IPS-18c (cell line): ENCODE data around the gene C2orf92.
"Not testable (repeated sequence)": the region's sequence is repeated elsewhere in the genome, so short reads cannot be mapped to it uniquely, and the experiment has no call there.

Experiments
- H3K4me3 ChIP-seq: 2 replicates; pipeline ENCODE4 v1.7.0; 2013; ENCODE audit warnings: low read depth, mild to moderate bottlenecking, low read length, moderate library complexity; ENCODE audit not compliant: insufficient read depth
- H3K9me3 ChIP-seq: one replicate; pipeline ENCODE4 v1.6.1; 2013; ENCODE audit warnings: mild to moderate bottlenecking, low read length, moderate library complexity; ENCODE audit not compliant: control insufficient read depth, insufficient read depth

The C2orf92 gene

GRCh38 chr2:97704989-97705388 lies 35.5 kb downstream of the C2orf92 start:
- no peak overlapping the region for H3K4me3 ChIP-seq
- no peaks in the 10 kb centered on the region for H3K9me3 ChIP-seq

- H3K4me3 ChIP-seq, result no peak overlapping the region
- H3K9me3 ChIP-seq, result no peaks in the 10 kb centered on the region
Observed at GRCh38 chr2:97706112-97706511, 36.6 kb downstream of the C2orf92 start.

GRCh38 chr2:97706708-97707345 lies 37.3 kb downstream of the C2orf92 start:
- no peak overlapping the region for H3K4me3 ChIP-seq

GRCh38 chr2:97707362-97708047 lies 38.0 kb downstream of the C2orf92 start:
- H3K4me3 ChIP-seq, result no peak overlapping the region; the same call in 1 of the 2 replicates
- no peaks in the 10 kb centered on the region for H3K9me3 ChIP-seq

More at GRCh38 chr2:97706708-97707345, 37.3 kb downstream of the C2orf92 start:
- H3K9me3 ChIP-seq, result no peaks in the 10 kb centered on the region

- no peaks in the 10 kb centered on the region for H3K9me3 ChIP-seq
- no peak overlapping the region for H3K4me3 ChIP-seq
Observed at GRCh38 chr2:97708048-97708380, 38.5 kb downstream of the C2orf92 start.

GRCh38 chr2:97708608-97709007 lies 39.1 kb downstream of the C2orf92 start:
- Histone ChIP-seq H3K9me3 (no peaks in the 10 kb centered on the region), H3K4me3 (no peak overlapping the region)

- Histone ChIP-seq H3K4me3 (no peak overlapping the region), H3K9me3 (no peaks in the 10 kb centered on the region)
Observed at GRCh38 chr2:97711394-97711711, 41.8 kb downstream of the C2orf92 start.

GRCh38 chr2:97712175-97712574 lies 42.7 kb downstream of the C2orf92 start:
- H3K4me3 ChIP-seq, H3K9me3 ChIP-seq: not testable (repeated sequence)

GRCh38 chr2:97712693-97713295 lies 43.3 kb downstream of the C2orf92 start:
- Histone ChIP-seq H3K9me3 (no peaks in the 10 kb centered on the region), H3K4me3 (no peak overlapping the region)

GRCh38 chr2:97713296-97714083 lies 44.0 kb downstream of the C2orf92 start, which contains the start of gene ZAP70:
ZAP70 (plus strand) TSS chr2:97713576; CDS start chr2:97724037, 10,461 bp downstream.
- H3K4me3 ChIP-seq, result no peak within 1 kb of the TSS
- H3K9me3 ChIP-seq, result no peaks in the 10 kb centered on the region

GRCh38 chr2:97714084-97714949 lies 44.8 kb downstream of the C2orf92 start:
- Histone ChIP-seq H3K9me3 (no peaks in the 10 kb centered on the region), H3K4me3 (no peak overlapping the region)

GRCh38 chr2:97714950-97715652 lies 45.6 kb downstream of the C2orf92 start:
- no peaks in the 10 kb centered on the region for H3K9me3 ChIP-seq
- H3K4me3 ChIP-seq, result no peak overlapping the region

- Histone ChIP-seq H3K9me3 (no peaks in the 10 kb centered on the region), H3K4me3 (no peak overlapping the region)
Observed at GRCh38 chr2:97715951-97716694, 46.6 kb downstream of the C2orf92 start.

GRCh38 chr2:97716695-97717612 lies 47.4 kb downstream of the C2orf92 start:
- Histone ChIP-seq H3K4me3 (no peak overlapping the region), H3K9me3 (no peaks in the 10 kb centered on the region)

- H3K9me3 ChIP-seq, result no peaks in the 10 kb centered on the region
- H3K4me3 ChIP-seq, result no peak overlapping the region
Observed at GRCh38 chr2:97717613-97717995, 48.1 kb downstream of the C2orf92 start.
